ENCODE results near the gene ID3.

ID3 gene

DNA sequence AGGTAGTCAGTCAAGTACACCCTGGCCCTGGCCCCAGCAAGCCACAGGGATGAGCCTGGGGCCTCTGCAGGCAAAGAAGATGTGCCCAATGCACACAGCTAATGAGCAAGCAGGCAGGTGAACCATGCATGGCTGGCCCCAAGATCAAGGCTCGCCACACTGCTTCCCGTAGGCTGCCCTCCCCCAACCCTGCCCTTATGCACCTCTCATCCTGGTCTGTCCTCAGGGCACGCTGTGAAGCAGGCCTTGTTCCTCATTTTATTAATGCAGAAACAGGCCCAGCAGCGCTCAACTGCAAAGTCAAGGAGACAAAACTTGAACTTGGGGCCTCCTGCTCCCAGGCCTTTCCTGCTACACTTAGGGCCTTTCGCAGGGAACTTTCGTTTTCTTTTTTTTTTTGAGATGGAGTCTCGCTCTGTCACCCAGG lies 35.6 kb upstream of the ID3 start:
- DNase-seq (ENCODE audit: insufficient read length) (no peak), FAIRE-seq (peak; percentile 83)
- no peak for TF ChIP-seq TAF1 (IDR thresholded peaks at IDR 0.05; ENCODE audit: borderline replicate concordance, low read depth, low read length)
- TF ChIP-seq POLR2AphosphoS5 (IDR thresholded peaks at IDR 0.05; ENCODE audit: low read depth, low read length), result no peak
- TF ChIP-seq POLR2A (IDR thresholded peaks at IDR 0.05; ENCODE audit: low read depth, low read length), result no peak; the same call in 1 of the 2 replicates

DNA sequence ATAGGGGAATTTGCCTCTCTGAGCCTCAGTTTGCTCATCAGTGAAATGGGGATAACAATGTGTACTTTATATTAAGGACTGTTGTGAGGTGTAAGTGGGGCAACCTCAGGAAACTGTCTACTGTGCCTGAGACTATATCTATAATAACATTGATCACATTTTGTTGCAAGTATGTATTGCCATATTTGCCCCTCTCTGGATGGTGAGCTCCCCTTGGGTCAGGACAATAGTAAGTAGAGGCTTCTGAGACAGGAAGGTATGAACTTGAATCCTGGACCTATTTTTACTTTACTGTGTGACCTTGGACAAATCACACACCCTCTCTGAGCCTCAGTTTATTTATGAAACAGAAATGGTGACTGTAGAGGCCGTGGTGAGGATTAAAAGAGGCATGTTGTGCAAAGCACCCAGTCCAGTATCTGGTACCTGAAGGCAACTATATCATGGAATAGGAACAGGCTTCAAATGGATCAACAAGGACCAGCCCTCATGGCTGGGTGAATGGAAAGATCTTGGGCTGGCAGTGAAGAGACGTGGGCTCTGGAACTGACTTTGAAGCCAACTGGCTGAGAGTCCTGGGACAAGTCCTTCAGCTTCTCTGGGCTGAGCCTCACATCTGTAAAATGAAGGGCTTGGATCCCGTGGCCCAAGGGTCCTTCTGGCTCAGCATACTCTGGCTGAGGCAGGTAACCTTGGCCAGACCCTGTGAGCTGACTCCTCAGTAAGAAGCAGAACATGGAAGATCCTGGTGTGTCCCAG lies 35.0 kb upstream of the ID3 start:
- DNase-seq (ENCODE audit: insufficient read length), result no peak
- FAIRE-seq, result peak; percentile 9
- TF ChIP-seq POLR2AphosphoS5 (IDR thresholded peaks at IDR 0.05; ENCODE audit: low read depth, low read length) (no peak), TAF1 (IDR thresholded peaks at IDR 0.05; ENCODE audit: borderline replicate concordance, low read depth, low read length) (no peak), POLR2A (IDR thresholded peaks at IDR 0.05; ENCODE audit: low read depth, low read length) (no peak)

GRCh38 chr1:23593556-23594148 lies 34.4 kb upstream of the ID3 start:
- no peak for TF ChIP-seq POLR2AphosphoS5 (IDR thresholded peaks at IDR 0.05; ENCODE audit: low read depth, low read length)
- no peak for TF ChIP-seq TAF1 (IDR thresholded peaks at IDR 0.05; ENCODE audit: borderline replicate concordance, low read depth, low read length)
- TF ChIP-seq POLR2A (IDR thresholded peaks at IDR 0.05; ENCODE audit: low read depth, low read length), result no peak
- DNase-seq (ENCODE audit: insufficient read length) (no peak), FAIRE-seq (peak; percentile 30)

DNA sequence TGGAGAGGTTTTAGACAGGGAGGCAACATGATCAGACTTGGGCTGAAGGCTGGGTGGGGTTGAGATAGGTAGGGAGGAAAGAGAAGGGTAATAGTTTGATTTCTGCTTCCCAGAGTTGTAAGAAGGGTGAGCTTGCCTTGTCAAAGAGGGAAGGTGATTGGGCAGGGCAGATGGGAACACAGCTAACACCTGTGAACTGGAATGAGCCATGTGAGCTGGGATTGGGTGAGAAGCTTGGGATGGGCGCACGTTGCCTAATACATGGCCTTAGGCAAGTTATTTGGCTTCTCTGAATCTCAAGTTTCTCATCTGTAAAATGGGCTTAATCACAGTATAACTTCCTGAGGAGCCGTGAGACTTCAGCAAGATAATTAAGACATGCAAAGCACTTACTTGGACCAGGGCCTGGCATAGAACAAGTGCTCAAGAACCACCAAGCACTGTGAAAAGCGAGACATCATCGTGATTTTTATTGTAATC lies 33.8 kb upstream of the ID3 start:
- FAIRE-seq (no peak), DNase-seq (ENCODE audit: insufficient read length) (no peak)

DNA sequence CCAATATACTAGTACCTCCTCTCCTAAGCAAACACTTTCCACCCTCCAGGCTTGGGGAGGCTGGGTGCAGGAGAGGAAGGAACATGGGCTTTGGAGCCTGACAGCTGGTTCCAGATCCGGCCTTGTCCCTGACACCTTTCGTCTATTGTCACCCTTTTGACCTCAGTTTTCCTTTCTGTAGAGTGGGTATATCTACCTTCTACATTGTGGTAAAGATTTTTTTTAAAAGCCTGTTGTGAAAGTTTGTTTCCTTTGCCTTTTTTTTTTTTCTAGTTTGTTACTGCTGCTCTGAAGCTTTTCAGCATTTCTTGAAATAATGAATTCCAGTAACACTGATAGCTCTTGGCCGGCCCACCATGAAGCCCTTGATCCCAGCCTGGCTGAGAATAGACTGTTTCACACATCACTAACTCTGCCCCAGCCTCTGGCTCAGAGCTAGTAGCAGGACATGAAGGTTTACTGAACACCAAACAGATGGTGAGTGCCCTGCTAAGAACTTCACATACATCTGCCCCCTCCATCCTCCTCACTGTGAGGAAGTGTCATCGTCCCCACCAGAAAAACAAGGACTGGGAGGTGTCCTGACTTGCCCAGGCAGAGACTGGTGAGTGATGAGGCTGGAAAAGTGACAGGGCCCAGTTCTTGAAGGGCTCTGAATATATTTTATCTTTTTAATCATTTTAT lies 33.0 kb upstream of the ID3 start:
- TF ChIP-seq TAF1 (IDR thresholded peaks at IDR 0.05; ENCODE audit: borderline replicate concordance, low read depth, low read length) (no peak), POLR2A (IDR thresholded peaks at IDR 0.05; ENCODE audit: low read depth, low read length) (no peak; the same call in 1 of the 2 replicates), POLR2AphosphoS5 (IDR thresholded peaks at IDR 0.05; ENCODE audit: low read depth, low read length) (no peak)
- DNase-seq (ENCODE audit: insufficient read length) (no peak), FAIRE-seq (peak; percentile 57)

More for the DNA sequence above, 33.8 kb upstream of the ID3 start:
- TF ChIP-seq POLR2AphosphoS5 (IDR thresholded peaks at IDR 0.05; ENCODE audit: low read depth, low read length) (no peak), TAF1 (IDR thresholded peaks at IDR 0.05; ENCODE audit: borderline replicate concordance, low read depth, low read length) (no peak), POLR2A (IDR thresholded peaks at IDR 0.05; ENCODE audit: low read depth, low read length) (no peak)

- no peak for TF ChIP-seq TAF1 (IDR thresholded peaks at IDR 0.05; ENCODE audit: borderline replicate concordance, low read depth, low read length)
- TF ChIP-seq POLR2AphosphoS5 (IDR thresholded peaks at IDR 0.05; ENCODE audit: low read depth, low read length), result peak; percentile 45; the same call in 1 of the 2 replicates
- peak; percentile 53; the same call in 1 of the 2 replicates for TF ChIP-seq POLR2A (IDR thresholded peaks at IDR 0.05; ENCODE audit: low read depth, low read length)
- DNase-seq (ENCODE audit: insufficient read length) (no peak), FAIRE-seq (peak; percentile 90)
Measured at GRCh38 chr1:23591460-23592208, 32.3 kb upstream of the ID3 start.

- TF ChIP-seq TAF1 (IDR thresholded peaks at IDR 0.05; ENCODE audit: borderline replicate concordance, low read depth, low read length), result no peak
- TF ChIP-seq POLR2A (IDR thresholded peaks at IDR 0.05; ENCODE audit: low read depth, low read length), result peak; percentile 28; the same call in 1 of the 2 replicates
- DNase-seq (ENCODE audit: insufficient read length) (no peak), FAIRE-seq (peak; percentile 68)
Measured at GRCh38 chr1:23590058-23590783, 30.9 kb upstream of the ID3 start.

- FAIRE-seq (no peak), DNase-seq (ENCODE audit: insufficient read length) (no peak)
- TF ChIP-seq POLR2AphosphoS5 (IDR thresholded peaks at IDR 0.05; ENCODE audit: low read depth, low read length) (no peak), POLR2A (IDR thresholded peaks at IDR 0.05; ENCODE audit: low read depth, low read length) (no peak)
Measured at GRCh38 chr1:23589585-23589986, 30.3 kb upstream of the ID3 start.

DNA sequence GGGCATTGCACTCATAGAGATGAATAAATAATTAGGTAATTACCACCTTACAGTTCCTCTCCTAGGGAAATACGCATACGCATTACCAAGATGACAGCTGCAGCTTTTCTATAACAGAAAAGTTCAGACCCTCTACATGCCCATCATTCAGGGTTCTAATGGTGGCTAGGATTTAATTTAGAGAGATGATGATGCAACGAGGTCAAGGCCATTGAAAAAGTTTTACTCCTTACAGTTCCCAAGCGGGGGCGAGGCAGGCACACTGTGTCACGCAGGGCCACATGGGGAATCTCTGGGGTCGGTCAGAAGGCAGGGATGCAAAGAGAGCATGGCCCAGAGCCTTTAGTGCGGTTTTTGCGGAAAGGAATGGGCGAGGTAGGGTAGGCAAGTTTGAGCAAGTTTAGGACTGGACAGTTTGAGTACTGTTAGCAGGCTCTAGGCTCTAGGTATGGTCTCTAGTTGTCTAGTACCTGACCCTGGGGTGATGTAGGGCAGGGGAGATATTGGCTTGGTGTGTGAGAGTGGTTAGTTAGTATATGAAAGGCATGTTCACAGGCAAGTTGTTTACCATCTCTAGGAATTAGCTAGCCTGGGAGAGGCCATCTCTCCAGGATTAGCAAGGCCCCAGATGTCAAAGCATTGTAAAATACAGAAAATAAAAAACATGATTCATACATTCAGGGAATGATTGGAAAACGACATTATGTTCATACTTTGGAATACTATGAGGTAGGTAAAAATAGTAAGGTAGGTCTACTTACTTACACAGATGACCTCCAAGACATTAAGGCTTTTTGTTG lies 29.6 kb upstream of the ID3 start:
- TF ChIP-seq TAF1 (IDR thresholded peaks at IDR 0.05; ENCODE audit: borderline replicate concordance, low read depth, low read length) (no peak), POLR2A (IDR thresholded peaks at IDR 0.05; ENCODE audit: low read depth, low read length) (no peak)
- DNase-seq (ENCODE audit: insufficient read length) (no peak), FAIRE-seq (peak; percentile 14)
